GM03348 (cell line): Measurements from ENCODE around the gene PCNX1.
A peak's percentile ranks its signal among the peaks of the same experiment; 100 is the strongest.

Source experiments
- DNase-seq: peaks from one replicate; pipeline ENCODE4 v3.0.0; 2012; ENCODE audit warnings: low spot score

Gene PCNX1

GRCh38 chr14:70888681-70889175, 18.5 kb upstream of the PCNX1 start:
- peak; percentile 60 for DNase-seq

GRCh38 chr14:70889555-70889954, 17.7 kb upstream of the PCNX1 start:
- DNase-seq: no peak

GRCh38 chr14:70890826-70891659, 16.2 kb upstream of the PCNX1 start:
- no peak for DNase-seq

GRCh38 chr14:70891737-70892136, 15.5 kb upstream of the PCNX1 start:
- no peak for DNase-seq

GRCh38 chr14:70893062-70893845, 14.0 kb upstream of the PCNX1 start:
- DNase-seq: no peak

- DNase-seq: no peak
Measured at GRCh38 chr14:70893858-70894291, 13.4 kb upstream of the PCNX1 start.

GRCh38 chr14:70894868-70895267, 12.4 kb upstream of the PCNX1 start:
- DNase-seq: no peak

- DNase-seq: no peak
Measured at GRCh38 chr14:70896317-70896716, 10.9 kb upstream of the PCNX1 start.

GRCh38 chr14:70896981-70897380, 10.3 kb upstream of the PCNX1 start:
- no peak for DNase-seq

- peak; percentile 66 for DNase-seq
Measured at GRCh38 chr14:70897464-70897863, 9.8 kb upstream of the PCNX1 start.

GRCh38 chr14:70898111-70898745, 9.0 kb upstream of the PCNX1 start:
- DNase-seq: peak; percentile 27

GRCh38 chr14:70901269-70901668, 6.0 kb upstream of the PCNX1 start:
- DNase-seq: peak; percentile 51

GRCh38 chr14:70902184-70902583, 5.1 kb upstream of the PCNX1 start:
- DNase-seq: no peak

GRCh38 chr14:70904373-70904772, 2.9 kb upstream of the PCNX1 start:
- no peak for DNase-seq

- peak; percentile 47 for DNase-seq
Measured at GRCh38 chr14:70905301-70905700, 2.0 kb upstream of the PCNX1 start.

GRCh38 chr14:70906793-70907175, 475 bp upstream of the PCNX1 start:
- DNase-seq: no peak

- peak; percentile 66 for DNase-seq
Measured at GRCh38 chr14:70907996-70908934, 1.0 kb downstream of the PCNX1 start.

- no peak for DNase-seq
Measured at GRCh38 chr14:70908935-70909641, 1.8 kb downstream of the PCNX1 start.

- DNase-seq: no peak
Measured at GRCh38 chr14:70909733-70910614, 2.7 kb downstream of the PCNX1 start.

GRCh38 chr14:70915415-70915814, 8.2 kb downstream of the PCNX1 start:
- DNase-seq: no peak
